CD4-positive, alpha-beta T cell treated with Interferon alpha-2 for 1 hour (primary cell): ENCODE data around the gene GHR.

Source experiments
- DNase-seq, 2 donors: peaks; one replicate each; pipeline ENCODE4 v3.0.0-alpha.2; 2020 to 2022

Gene GHR

DNA sequence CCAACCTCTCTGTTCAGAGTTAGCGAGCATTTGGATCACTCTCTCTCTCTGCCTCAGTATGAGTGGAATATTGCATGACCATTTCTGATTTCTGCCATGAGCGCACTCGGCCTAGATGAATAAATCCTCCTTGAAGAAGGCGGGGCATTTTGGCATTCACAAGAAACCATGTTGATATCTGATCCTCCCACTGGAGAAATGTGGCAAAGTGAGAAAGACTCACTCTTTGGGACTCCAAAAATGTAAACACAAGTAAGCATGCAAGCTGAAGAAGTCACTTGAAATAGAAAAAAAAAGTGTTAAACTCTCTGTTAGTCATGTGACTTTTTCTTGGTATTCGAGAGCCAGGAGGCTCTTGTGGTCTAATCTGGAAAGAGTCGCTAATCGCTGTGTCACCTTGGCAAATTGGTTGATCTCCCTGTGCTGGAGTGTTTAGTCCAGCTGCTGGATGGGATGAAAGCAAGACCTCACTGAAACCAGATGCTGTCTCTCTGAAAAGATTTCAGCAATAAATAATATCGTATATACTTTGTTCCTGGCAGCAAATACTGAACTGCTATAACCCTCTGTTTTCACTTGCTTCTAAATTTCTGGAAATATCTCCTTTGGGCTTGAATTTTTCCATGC lies 95.5 kb downstream of the GHR start:
- DNase-seq: no peak

DNA sequence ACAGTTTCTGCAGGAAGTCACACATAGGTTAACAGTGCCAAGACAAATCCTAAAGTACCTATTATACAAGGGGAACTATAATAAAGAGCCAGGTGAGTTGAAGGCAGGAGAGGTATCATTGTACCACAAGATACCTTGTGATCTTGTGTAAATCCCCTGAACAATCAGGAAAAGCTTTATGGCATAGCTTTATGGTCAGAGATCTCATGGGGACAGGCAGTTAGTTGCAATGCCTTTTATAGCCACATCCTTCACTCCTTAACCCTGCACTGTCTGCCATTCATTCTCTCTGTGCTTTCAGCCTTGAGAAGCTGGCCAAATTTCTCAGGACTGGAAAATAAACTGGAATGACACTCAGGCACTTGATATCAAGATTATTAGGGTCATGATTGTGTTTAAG lies 97.0 kb downstream of the GHR start:
- DNase-seq: no peak

DNA sequence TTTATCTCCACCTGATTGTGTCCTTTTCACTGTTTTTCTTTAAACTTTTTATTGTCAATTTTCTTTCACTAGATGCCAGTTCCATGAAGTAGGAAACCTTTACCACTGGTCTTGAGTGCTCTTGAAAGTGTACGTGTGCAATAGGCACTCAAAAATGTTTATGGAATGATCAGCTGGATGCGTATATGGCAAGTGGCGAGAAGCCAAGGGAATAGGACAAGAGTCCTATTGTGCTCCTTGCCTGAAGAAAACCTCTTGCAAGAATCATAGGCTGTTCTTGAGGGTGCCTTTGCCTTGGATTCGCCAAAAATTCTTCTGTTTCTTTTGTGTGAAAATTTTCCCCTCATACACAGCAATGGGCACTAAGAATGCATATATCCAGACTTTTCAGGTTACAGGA lies 97.7 kb downstream of the GHR start:
- no peak for DNase-seq

DNA sequence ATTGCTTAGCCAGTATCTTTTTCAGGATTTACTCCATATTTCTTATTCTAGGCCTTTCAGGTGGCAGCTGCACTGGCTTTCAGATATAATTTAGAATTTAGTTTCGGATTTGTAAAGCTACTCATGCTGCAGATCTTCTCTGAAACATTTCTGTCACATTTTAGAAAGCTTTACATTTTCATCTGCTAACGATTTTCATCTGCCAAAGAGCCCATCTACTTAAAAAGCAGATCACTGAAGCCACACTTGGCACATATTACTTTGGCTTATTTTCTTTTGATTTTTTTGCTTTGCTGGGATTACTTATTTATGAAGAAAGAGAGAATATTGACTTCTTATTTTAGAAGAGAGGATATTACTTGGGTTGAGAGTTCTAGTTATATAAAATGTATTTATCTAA lies 98.2 kb downstream of the GHR start:
- no peak for DNase-seq

DNA sequence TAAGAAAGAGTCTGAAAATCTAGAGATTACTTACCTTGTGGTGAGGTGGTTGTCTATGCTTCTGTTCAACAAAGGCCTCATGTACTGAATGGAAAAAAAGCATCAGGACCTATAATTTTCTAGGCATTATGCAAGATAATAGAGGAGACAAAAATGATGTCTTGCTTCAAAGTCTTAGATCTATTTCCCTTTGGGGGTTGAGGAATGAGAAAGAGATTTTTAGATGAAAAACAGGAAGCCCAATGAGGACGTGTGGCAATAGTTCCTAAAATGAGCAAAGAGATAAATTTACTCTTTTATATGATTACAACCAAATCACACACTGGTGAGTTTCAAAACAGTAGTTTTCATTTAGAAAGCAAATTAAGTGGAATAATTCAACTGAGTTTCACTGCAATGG lies 99.5 kb downstream of the GHR start:
- DNase-seq: no peak

DNA sequence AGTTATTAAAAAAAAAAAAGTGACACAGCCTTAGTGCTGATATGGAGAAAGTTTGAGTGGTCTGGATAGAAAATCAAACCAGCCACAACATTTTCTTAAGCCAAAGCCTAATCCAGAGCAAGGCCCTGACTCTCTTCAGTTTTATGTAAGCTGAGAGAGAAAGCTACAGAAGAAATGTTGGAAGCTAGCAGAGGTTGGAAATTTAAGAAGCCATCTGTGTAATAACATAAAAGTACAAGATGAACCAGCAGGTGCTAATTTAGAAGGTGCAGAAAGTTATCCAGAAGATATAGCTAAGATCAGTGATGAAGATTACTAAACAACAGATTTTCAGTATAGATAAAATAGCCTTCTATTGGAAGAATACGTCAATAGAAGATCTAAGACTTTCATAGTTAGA lies 102.9 kb downstream of the GHR start:
- DNase-seq: no peak

DNA sequence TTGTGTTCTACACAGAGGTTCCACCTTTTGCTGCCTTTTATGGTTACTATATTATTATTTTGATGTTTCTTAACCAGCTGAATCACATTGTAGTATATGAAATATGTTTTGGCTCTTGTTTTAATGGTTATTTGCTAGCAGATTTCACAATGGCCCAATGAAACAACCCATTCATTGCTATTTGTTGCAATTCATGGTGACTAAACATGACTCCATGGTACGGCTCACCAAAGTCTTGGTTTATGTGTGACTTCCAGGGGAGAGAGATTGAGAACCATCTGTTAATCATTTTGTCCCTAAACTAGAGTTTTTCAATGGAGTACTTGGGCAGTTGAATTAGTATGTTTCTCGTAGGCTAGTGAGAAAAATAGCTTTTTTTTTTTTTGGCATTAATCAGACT lies 108.4 kb downstream of the GHR start:
- DNase-seq: no peak

DNA sequence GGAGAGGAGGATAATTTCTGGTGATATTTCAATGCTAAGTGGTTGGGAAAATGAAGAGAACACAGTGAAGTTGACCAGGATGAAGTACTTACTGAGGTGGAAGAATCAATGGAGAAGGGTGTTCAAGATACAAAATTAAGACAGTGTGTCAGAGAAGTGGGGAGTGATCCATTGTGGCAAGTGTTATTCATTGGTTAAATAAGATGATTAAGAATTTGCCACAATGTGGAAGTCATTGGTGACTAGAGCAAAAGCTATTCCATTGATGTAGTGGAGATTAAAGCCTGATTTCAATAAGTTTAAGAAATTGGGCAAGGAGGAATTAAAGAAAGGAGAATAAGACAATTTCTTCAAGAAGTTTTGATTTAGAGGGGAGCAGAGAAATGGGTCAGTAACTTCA lies 118.9 kb downstream of the GHR start:
- no peak for DNase-seq

DNA sequence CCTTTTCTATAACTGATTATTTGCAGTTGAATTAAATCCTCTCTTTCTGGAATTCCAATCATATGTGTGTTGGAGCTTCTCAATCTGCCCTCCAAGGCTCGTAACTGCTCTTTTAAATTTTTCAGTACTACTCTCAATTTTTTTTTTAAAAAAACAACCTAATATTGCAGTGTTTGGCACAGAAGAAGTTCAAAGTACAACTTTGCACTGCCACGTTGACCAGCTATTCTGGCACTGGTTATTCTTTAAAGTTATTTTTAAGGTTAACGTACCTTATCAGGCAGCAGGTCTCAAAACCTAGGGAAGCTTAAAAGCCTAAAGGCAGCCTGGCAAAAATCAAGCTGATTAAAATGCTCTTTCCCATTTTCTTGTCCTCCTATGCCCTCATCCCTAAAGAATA lies 120.5 kb downstream of the GHR start:
- DNase-seq: no peak

DNA sequence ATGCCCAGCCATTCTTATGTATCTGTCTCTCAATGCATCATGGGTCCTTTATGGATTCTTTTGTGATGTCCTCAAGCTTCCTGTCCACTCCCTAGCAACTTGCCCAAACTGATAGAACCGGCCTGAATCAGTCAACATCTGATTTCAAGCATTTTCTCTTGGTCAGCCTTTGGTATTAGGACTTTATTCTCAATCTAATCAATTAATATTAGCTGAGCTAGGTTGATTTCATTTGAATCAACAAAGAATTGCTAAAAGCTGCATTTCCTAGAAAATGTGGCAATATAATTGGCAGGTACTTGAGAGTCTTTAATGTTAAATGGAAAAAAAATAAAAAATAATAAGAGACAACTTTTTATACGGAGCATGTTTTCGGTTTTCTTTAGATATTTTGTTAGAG lies 121.8 kb downstream of the GHR start:
- no peak for DNase-seq

DNA sequence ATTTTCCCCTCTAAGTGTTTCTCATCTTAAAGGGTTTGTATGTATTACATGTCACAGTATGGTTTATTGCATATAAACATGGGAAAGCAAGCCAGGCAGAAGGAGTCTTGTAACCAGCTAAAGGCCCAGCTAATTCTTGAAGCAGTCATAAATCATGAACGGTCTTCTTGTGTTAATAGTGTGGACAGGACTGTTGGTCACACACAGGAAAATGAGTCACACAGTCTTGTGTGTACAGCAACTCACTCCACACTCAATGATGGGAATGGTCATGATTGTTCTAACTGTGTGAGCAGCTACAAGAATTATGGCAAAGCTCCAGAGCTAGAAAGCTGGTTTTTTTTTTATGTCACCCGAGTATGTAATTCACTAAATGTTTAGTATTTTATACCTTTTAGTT lies 123.9 kb downstream of the GHR start:
- no peak for DNase-seq

DNA sequence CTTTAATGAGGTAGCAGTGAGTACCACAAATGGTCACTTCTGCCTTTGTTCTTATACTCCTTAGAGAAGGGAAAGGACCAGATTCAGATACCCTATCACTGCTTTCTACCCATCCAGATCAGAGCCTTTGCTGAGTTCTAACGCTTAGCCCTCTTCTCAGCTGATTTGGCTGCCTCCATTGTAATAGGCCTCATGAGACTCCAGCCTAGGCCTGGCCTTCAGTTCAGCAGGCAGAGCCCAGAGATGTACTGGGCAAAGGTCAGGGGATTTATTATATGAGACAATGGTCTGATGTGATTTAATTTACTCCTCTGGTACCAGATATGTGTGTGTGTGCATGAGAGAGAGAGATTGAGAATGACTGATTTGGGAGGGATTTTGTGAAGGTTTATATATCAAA lies 124.7 kb downstream of the GHR start:
- DNase-seq: no peak

DNA sequence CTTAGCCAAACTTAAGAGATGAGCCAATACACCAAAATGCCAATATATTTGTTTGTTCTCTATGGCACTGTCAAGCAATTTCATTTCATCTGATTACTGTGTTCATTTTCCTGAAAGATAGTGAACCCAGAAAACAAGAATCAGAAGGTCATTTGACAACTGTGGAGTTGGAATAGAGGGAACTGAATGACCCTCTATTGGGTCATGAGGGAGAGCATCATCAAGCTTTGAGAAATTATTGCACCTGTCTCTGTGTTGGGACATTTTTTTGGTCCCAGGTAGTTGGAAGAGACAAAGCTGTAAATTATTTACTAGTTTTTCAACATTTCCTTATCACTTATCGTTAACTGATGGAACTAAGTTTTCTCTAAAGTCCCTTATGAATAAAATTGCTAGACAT lies 129.4 kb downstream of the GHR start:
- DNase-seq: no peak

DNA sequence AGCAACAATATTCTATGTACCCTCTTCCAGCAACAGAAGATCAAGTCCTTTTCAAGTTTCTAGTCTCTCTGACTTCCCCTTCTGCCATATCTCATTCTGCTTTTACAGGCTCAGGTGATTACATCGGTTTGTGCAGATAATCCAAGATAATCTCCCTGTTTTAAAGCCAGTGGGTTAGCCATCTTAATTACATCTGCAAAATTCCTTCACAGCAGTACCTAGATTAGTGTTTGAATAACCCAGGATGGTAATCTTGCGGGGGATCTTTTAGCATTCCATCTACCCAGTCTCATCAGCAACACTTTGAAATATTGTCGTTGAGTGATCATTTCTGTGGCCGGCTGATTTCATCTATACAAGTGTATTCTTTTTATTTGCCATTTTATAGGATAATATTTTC lies 130.2 kb downstream of the GHR start:
- DNase-seq: no peak

DNA sequence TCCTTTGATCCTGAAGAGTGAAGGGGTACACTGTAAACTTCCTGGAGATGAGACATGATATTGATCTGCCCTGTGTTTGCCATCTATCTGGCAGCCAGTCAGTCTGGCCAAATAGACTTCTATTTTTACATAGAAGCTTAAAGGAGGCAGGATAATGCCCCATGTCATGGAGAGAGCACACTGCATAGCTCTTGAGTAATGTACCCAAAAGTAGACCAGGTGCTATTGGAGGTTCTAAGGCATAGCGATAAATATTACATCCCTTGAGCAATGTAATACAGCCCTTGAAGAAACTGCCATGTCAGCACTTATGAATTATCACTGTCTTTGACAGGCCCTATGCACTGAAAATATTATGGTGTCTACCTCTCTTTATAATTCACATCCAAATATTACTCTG lies 131.8 kb downstream of the GHR start:
- DNase-seq: no peak

DNA sequence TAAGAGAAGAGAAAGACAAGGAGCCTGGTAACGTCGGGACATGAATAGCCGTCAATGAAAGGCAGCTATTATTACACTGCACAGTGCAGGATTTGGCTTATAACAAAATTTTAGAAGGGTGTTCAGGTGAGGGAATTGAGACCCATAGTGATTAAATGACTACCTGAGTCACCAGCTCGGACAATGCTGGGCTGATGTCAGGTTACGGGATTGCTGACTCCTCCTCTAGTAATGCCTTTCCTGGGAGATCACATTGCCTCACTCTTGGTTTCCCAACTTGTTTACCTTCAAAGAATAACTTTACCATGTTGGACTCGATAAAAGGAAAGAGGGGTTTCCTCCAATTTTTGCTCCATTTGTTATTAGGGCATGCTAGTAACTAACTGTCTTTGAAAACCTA lies 132.6 kb downstream of the GHR start:
- no peak for DNase-seq

DNA sequence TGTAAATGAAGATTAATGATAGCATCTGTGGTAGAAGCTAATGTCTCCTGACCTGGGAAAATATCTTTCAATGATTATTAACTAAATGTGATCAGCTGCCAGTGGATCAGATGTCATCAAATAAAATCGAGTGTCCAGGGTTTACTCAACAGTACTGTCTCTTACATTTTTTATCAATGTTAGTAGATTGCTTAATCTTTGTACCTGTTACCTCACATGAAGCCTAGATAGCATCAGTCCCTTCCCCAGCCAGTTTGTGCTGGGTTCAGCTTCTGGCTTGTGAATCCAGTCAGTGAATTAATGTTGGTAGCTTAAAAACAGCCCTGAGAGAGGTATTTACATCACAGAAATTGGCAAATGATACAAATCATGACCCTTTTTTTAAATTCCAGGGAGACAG lies 134.4 kb downstream of the GHR start:
- no peak for DNase-seq

DNA sequence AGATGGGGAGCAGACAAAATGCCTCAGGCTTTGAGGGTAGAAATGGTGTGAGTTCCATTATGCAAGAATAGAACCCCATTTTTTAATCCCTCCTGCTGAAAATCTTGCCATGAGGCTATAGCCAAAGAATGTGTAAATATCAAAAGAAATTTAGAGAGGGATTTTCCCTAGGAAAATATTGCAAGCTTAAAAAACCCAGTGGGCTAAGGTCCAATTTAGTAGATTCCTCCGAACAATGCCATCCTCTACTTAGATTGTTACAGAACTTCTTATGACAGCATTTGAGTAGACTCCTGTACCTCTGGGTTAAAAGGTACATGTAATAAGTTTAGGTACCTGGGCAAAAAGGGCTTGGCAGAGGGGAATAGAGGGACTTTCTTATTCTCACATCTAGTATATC lies 138.4 kb downstream of the GHR start:
- DNase-seq: no peak

DNA sequence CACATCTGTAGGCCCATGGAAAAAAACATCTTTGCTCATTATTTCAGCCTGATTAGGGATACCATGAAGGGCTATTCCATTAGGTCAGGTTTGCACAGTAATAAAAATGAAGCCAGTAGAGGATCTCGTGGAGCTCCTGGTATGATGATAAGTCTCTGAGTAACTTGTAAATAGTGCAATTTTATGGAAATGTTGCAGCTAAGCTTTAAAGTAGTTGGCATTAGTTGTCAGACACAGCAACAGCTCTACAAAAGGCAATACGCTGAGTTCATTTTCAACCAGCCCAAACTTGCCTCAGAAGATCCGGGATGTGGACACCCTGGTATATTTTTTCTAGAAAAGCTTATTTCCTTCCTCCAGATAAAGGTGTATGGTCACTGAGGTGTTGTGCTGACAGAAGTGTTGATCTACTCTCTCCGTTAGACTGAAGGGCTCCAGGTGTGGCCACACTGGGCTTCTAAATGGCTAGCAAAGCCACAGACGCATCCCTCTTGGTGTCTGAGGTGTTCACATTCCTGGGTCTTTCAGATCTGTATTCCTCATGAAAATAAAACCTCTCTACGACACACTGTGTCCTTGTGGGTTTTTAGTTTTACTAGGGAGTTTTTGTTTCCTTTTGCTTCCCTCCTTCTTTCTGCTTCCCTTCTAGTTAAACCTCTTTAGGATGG lies 141.6 kb downstream of the GHR start:
- DNase-seq: no peak

DNA sequence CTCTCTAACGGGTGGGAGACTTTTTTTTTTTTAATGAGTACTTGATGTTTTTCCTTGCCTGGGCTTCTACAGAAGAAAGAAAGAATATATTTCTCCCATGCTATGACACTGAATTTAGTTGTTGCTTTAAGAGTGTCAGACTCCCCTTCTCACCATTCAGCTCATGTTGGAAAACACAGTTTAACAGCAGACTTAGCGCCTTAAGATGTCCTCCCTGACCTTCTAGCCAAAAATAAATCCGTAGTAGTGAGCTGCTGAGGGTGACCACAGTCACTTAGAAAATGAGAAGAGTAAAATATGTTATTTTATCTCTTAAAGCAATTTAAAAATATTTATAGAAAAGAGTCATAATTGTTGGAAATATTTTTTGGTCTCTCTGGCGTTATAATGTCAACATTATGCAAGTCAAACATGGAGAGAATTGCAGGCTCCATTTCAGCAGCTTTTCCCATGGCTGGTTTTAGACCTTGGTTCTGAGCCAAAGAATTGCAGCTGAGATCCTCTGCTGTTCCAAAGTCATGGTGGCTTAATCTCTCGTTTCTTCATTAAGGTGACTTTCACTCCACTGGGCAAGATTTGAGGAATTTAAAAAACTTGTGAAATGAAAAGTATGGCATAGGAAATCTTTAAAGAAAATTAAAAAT lies 143.5 kb downstream of the GHR start:
- DNase-seq: no peak

DNA sequence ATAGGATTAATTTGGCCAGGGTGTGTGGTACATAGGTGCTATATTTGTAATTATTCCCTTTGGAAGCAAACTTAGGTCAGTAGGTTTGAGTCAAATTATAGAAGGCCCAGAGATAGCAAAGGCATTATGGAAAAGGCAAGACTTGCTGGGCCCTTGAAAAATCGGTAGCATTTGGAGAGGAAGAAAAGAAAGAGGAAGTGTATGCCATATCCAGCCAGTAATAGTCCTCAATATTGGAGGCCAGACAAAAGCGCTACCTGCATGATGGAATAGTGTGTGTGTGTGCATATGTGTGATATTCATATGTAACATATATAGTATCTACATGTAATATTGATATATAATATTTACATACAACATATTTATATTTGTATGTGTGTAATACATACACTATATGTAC lies 146.1 kb downstream of the GHR start:
- DNase-seq: no peak

DNA sequence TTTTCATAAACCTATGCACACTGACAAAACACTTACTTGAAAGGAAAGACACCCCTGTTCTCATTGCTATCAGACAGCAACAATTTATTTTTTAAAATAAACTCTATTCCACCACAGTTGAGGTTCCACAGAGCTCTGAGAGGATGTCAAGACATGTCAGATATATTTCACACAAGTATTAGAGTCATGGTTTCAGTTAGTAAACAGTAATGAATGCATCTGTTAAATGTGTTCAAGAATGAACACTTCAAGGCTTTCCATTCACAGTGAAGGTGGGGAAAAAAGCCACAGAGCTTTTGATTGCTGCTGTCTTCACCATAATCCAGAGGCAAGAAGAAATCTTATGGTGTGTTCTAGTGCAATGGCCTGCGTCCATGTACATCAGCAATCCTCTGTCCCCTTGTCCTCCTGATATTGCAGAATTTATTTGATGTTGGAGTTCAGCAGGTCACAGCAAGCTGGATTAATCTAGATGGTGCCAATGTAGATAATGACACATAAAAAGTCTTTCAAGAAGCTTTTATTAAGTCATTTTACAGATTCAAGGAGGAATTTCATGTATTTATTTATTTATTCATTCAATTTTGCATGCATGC lies 146.8 kb downstream of the GHR start:
- DNase-seq: no peak

DNA sequence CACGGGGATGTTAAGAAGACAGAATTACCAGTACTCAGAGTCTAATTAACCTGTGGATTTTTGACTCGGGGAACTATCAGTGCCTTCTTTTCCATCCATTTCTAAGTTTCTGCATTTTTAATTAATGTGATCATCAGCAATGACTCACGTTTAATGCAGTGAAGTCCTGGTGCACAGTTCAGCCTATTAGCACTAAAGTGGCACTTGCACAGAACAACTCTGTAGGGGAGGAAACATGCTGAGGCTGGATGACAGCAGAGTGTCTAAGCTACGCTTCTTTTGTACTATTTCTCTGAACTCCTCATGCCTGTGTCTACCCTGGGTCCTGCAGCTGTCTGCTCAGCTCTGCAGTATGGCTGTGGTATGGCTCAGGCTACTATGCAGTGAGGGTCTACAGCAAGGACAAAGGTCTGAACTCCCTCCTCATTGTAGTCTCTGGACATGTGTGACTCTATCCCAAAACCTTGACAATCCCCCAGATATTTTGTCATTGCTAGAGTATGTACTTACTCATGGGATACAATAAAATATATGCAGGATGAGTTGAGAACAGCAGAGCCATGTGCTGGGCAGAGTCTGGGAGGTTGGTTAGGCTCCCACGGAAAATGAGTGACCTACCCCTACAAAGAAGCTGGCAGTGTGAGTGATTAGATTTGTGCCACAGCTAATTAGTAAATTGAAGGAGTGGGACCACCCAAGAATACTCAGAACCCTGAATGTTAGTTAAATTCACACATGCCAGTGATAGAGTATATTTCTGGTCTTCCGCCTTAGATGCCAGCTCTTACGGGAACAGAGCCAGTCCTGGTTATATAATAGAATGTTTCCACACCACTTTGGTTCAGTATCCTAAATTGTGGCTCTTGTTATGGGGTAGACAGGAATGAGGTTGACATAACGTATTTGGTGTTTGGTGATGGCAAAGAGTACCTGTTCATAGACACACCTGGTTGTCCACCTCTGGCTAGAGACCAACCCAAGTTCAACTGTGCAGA lies 148.0 kb downstream of the GHR start:
- no peak for DNase-seq
